Lower lobe of right lung (tissue), 2 donors: ENCODE results near the gene TRIP13. TPM values are rescaled to one million over a fixed set of nuclear protein-coding genes. Genes with fewer than 3 reads are reported as not detected.

Experiments
- ATAC-seq, 2 donors: fragments of 200-7000 bp; cut with Tn5 transposase; one replicate each; pipeline ENCODE4 v1.9.1; 2020 to 2022; ENCODE audit warnings: mild to moderate bottlenecking in 2 of 2, moderate library complexity in 2 of 2
- DNase-seq: peaks from one replicate; pipeline ENCODE4 v3.0.0-alpha.2; 2020
- H3K27ac ChIP-seq: fragments of 200-600 bp; one replicate; pipeline ENCODE4 v1.8.0; 2022
- H3K27me3 ChIP-seq: fragments of 200-600 bp; one replicate; pipeline ENCODE4 v1.8.0; 2022; ENCODE audit warnings: low read depth
- H3K36me3 ChIP-seq: fragments of 200-600 bp; one replicate; pipeline ENCODE4 v1.8.0; 2022; ENCODE audit warnings: mild to moderate bottlenecking
- H3K4me1 ChIP-seq: fragments of 200-600 bp; one replicate; pipeline ENCODE4 v1.8.0; 2022
- H3K4me3 ChIP-seq: fragments of 200-600 bp; one replicate; pipeline ENCODE4 v1.8.0; 2022; ENCODE audit warnings: mild to moderate bottlenecking
- H3K9me3 ChIP-seq: fragments of 200-600 bp; one replicate; pipeline ENCODE4 v1.8.0; 2022
- intact Hi-C: fragments of 100-400 bp; cut with DNase I; formaldehyde crosslinking; loops from one replicate; pipeline ENCODE4 v1.11.0; 2022
- total RNA-seq: library from RNA; stranded (reverse); fragmentation: NEBNext Ultra II Directional; extraction: Animal tissue kit (Norgen Biotek cat#: 25700); gene quantifications from one replicate; pipeline ENCODE4 v1.2.1, GENCODE V29; 2021
- TF ChIP-seq, protein P1 (sequence below): fragments of 200-600 bp; IDR thresholded peaks from one replicate; pipeline ENCODE4 v1.8.0; 2022; ENCODE audit warnings: antibody characterized with exemption, mild to moderate bottlenecking
- donor health status: DM: no; HTN: yes; CAD: no; lungs with severe emphysema.

TRIP13 gene
- total RNA-seq, 1 donor from 2014 or later, result 1.0 TPM

GRCh38 chr5:860506-861150, 32.1 kb upstream of the TRIP13 start:
- Histone ChIP-seq H3K4me1 (no peaks in the 10 kb centered on the region), H3K4me3 (no peak overlapping the region), H3K27me3 (no peaks in the 10 kb centered on the region), H3K27ac (no peak overlapping the region), H3K9me3 (no peaks in the 10 kb centered on the region), H3K36me3 (peaks cover 33% of the 10 kb centered on the region)
- ATAC-seq, result no peak
- TF ChIP-seq, protein P1, sequence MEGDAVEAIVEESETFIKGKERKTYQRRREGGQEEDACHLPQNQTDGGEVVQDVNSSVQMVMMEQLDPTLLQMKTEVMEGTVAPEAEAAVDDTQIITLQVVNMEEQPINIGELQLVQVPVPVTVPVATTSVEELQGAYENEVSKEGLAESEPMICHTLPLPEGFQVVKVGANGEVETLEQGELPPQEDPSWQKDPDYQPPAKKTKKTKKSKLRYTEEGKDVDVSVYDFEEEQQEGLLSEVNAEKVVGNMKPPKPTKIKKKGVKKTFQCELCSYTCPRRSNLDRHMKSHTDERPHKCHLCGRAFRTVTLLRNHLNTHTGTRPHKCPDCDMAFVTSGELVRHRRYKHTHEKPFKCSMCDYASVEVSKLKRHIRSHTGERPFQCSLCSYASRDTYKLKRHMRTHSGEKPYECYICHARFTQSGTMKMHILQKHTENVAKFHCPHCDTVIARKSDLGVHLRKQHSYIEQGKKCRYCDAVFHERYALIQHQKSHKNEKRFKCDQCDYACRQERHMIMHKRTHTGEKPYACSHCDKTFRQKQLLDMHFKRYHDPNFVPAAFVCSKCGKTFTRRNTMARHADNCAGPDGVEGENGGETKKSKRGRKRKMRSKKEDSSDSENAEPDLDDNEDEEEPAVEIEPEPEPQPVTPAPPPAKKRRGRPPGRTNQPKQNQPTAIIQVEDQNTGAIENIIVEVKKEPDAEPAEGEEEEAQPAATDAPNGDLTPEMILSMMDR, result no peak
- intact Hi-C loops, result no loop called here
- no peak for DNase-seq

DNA sequence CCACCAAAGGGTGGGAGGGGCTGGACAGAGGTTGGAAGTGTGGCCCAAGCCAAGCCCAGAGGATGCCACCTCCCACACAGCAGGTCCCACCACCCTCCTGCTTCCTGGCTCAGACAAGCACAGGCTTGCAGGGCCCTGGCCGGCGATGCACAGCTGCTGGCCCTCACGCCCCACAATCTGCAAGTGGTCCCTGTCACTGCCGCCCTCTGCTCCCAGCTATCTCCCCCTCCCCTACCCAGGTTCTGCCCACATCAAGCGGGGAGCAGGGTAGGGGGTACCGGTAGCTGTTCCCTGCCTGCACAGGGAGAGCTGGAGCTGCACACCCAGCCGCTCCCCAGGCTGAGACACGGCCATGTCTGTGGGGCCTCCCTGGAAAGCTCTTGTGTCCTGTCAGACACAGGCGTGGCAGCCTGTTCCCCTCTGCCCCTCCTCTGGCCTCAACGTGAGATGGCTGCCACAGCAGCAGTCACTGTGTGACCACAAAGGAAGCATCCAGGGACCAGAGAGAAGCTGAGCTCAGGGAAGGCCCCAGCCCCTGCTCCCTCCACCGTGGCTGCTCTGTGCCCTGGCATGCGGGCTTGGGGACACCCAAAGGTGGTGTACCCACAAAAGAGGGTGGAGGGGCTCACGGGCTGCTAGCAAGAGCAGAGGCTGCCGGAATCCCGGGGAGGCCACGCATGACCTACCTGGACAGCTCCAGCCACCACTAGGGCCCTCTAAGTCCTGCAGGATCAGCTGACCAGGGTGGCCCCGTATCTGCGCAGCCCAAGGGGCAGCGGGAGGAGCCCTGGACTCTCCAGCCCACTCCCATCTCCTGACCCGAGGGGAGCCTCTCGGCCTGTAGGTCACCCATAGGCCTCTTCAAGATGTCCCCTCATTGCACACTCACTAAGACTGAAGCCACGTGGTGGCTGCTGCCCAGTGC, 31.0 kb upstream of the TRIP13 start:
- intact Hi-C loops, result no loop called here
- Histone ChIP-seq H3K9me3 (no peaks in the 10 kb centered on the region), H3K4me1 (no peaks in the 10 kb centered on the region), H3K4me3 (no peak overlapping the region), H3K27me3 (no peaks in the 10 kb centered on the region), H3K36me3 (peaks cover 42% of the 10 kb centered on the region), H3K27ac (no peak overlapping the region)
- DNase-seq (no peak), ATAC-seq (no peak)
- TF ChIP-seq, protein P1, result no peak

DNA sequence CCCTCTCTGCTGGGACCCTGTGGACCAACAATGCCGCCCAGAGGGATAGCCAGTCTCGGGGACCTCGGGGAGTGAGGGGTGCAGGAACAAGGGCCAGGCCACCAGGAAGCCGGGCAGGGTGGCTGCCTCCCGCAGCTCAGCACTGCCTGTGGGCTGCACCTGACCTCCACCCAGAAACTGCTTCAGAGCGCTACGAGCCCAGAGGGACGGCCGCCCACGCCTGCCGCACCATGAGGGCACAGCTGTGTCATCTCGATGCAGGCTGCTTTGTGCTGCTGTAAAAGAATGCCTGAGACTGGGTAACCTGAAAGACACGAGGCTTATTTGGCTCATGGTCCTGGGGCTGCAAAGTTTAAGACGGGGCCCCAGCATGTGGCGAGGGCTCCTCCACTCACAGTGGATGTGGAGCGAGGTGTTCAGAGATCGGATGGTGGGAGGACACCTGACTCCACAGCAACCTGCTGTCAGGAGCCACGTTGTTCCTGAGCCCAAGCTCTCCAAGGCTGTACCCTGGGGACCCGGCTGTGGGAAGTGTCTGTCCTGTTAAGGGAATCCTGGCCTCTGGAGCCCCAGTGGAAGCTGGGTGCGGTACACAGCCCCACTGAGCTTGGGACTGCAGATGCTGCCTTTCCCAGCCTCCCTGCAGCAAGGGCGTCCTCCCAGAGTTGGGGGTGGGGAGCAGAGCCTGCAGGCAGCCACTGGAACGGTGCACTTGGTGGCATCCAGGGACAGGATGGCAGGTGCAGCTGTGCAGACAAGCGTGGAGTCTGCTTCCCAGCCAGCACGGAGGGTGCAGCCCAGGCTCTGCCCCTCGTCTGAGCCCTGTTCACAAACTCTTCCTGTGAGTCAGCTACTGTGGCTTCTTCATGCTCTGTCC, 30.1 kb upstream of the TRIP13 start:
- no peaks in the 10 kb centered on the region for H3K9me3 ChIP-seq
- no peak overlapping the region for H3K27ac ChIP-seq
- TF ChIP-seq, protein P1, result no peak
- intact Hi-C loops, result no loop called here
- peaks cover 51% of the 10 kb centered on the region for H3K36me3 ChIP-seq
- ATAC-seq, result no peak
- H3K27me3 ChIP-seq, result no peaks in the 10 kb centered on the region
- H3K4me3 ChIP-seq, result no peak overlapping the region
- DNase-seq, result no peak
- no peaks in the 10 kb centered on the region for H3K4me1 ChIP-seq

DNA sequence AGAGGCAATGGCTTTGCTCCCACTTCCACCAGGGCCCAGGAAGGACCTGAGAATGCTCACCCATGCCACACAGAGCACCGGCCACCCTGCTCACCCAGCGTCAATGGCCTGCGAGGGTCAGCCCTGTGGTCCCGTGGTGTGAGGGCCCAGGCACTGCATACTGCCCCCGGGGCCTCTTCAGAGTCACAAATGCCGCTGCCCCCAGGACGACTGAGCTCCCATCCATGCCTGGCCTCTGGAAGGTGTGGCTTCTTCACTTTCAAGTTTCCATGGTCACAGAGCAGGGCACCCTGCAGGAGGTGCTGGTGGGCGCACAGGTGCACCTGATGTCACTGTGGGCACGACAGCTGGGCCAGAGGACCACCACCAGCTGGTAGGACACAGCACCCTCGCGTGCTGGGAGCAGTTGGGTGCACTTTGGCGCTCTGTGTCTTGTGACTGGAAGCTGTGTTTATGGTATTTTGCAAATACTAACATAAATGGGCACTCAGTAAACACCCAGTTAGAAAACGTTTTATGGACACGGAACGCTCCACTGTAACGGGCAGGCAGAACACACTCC, 29.4 kb upstream of the TRIP13 start:
- intact Hi-C loops, result no loop called here
- DNase-seq, result no peak
- H3K9me3 ChIP-seq, result no peaks in the 10 kb centered on the region
- no peak overlapping the region for H3K27ac ChIP-seq
- no peaks in the 10 kb centered on the region for H3K27me3 ChIP-seq
- no peaks in the 10 kb centered on the region for H3K4me1 ChIP-seq
- TF ChIP-seq, protein P1, result no peak
- H3K4me3 ChIP-seq, result no peak overlapping the region
- peaks cover 58% of the 10 kb centered on the region for H3K36me3 ChIP-seq
- no peak for ATAC-seq
